ENCODE data around the gene MIPEP. TPM values are rescaled to one million over a fixed set of nuclear protein-coding genes. Genes with fewer than 3 reads are reported as not detected.

The MIPEP gene
- total and polyA plus RNA-seq, 10 of the 15 experiments (the other 5 are each of a cell fraction or from before 2014, with no cell fraction given): 15.6 to 56.2 (median 29.8) TPM

DNA sequence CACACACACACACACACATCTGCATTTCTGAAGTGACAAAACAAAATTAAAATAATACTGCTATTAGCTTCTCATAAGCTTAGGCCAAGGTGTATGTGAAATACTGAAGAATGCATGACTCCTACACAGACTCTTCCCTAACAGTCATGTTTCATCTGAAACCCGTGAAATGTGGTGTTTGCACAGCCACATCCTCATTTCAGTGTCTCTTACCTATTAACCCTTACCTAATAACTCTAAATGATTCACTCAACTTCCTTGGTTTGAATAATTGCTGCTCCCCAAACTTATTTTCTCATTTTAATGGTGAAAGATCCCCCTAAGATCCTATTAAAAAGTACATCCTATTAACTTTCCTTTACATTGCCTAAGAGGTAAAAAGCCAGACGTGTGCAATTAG is 117.6 kb downstream of the MIPEP start (continued):
- no peak for TF ChIP-seq E2F8 (IDR thresholded peaks at IDR 0.05; ENCODE audit: low read depth, partially characterized antibody)
- TF ChIP-seq HCFC1 (IDR thresholded peaks at IDR 0.05; ENCODE audit: low read length): no peak
- TF ChIP-seq TCF12 (IDR thresholded peaks at IDR 0.05; ENCODE audit: low read depth, low read length): no peak
- no peak for TF ChIP-seq KAT2A (conservative IDR thresholded peaks at IDR 0.05; ENCODE audit: control insufficient read depth, low read depth, low read length)
- TF ChIP-seq YBX1 (IDR thresholded peaks at IDR 0.05): no peak
- no peak for TF ChIP-seq SIN3A (IDR thresholded peaks at IDR 0.05; ENCODE audit: low read depth, low read length)
- TF ChIP-seq CHD4 (IDR thresholded peaks at IDR 0.05): no peak
- no peak for TF ChIP-seq ZNF384 (IDR thresholded peaks at IDR 0.05; ENCODE audit: borderline replicate concordance, low read depth, low read length)
- TF ChIP-seq SRF (IDR thresholded peaks at IDR 0.05; ENCODE audit: low read depth in 2 of 2, low read length in 2 of 2): no peak
- TF ChIP-seq, protein P1, sequence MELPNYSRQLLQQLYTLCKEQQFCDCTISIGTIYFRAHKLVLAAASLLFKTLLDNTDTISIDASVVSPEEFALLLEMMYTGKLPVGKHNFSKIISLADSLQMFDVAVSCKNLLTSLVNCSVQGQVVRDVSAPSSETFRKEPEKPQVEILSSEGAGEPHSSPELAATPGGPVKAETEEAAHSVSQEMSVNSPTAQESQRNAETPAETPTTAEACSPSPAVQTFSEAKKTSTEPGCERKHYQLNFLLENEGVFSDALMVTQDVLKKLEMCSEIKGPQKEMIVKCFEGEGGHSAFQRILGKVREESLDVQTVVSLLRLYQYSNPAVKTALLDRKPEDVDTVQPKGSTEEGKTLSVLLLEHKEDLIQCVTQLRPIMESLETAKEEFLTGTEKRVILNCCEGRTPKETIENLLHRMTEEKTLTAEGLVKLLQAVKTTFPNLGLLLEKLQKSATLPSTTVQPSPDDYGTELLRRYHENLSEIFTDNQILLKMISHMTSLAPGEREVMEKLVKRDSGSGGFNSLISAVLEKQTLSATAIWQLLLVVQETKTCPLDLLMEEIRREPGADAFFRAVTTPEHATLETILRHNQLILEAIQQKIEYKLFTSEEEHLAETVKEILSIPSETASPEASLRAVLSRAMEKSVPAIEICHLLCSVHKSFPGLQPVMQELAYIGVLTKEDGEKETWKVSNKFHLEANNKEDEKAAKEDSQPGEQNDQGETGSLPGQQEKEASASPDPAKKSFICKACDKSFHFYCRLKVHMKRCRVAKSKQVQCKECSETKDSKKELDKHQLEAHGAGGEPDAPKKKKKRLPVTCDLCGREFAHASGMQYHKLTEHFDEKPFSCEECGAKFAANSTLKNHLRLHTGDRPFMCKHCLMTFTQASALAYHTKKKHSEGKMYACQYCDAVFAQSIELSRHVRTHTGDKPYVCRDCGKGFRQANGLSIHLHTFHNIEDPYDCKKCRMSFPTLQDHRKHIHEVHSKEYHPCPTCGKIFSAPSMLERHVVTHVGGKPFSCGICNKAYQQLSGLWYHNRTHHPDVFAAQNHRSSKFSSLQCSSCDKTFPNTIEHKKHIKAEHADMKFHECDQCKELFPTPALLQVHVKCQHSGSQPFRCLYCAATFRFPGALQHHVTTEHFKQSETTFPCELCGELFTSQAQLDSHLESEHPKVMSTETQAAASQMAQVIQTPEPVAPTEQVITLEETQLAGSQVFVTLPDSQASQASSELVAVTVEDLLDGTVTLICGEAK (IDR thresholded peaks at IDR 0.05; ENCODE audit: borderline replicate concordance): no peak
- TF ChIP-seq, protein P2, sequence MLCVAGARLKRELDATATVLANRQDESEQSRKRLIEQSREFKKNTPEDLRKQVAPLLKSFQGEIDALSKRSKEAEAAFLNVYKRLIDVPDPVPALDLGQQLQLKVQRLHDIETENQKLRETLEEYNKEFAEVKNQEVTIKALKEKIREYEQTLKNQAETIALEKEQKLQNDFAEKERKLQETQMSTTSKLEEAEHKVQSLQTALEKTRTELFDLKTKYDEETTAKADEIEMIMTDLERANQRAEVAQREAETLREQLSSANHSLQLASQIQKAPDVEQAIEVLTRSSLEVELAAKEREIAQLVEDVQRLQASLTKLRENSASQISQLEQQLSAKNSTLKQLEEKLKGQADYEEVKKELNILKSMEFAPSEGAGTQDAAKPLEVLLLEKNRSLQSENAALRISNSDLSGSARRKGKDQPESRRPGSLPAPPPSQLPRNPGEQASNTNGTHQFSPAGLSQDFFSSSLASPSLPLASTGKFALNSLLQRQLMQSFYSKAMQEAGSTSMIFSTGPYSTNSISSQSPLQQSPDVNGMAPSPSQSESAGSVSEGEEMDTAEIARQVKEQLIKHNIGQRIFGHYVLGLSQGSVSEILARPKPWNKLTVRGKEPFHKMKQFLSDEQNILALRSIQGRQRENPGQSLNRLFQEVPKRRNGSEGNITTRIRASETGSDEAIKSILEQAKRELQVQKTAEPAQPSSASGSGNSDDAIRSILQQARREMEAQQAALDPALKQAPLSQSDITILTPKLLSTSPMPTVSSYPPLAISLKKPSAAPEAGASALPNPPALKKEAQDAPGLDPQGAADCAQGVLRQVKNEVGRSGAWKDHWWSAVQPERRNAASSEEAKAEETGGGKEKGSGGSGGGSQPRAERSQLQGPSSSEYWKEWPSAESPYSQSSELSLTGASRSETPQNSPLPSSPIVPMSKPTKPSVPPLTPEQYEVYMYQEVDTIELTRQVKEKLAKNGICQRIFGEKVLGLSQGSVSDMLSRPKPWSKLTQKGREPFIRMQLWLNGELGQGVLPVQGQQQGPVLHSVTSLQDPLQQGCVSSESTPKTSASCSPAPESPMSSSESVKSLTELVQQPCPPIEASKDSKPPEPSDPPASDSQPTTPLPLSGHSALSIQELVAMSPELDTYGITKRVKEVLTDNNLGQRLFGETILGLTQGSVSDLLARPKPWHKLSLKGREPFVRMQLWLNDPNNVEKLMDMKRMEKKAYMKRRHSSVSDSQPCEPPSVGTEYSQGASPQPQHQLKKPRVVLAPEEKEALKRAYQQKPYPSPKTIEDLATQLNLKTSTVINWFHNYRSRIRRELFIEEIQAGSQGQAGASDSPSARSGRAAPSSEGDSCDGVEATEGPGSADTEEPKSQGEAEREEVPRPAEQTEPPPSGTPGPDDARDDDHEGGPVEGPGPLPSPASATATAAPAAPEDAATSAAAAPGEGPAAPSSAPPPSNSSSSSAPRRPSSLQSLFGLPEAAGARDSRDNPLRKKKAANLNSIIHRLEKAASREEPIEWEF (IDR thresholded peaks at IDR 0.05; ENCODE audit: insufficient replicate concordance, low read depth, low read length): no peak
- no peak for TF ChIP-seq IRF5 (IDR thresholded peaks at IDR 0.05; ENCODE audit: borderline replicate concordance)
- TF ChIP-seq IRF3 (IDR thresholded peaks at IDR 0.05): no peak
- TF ChIP-seq TARDBP (IDR thresholded peaks at IDR 0.05; ENCODE audit: borderline replicate concordance): no peak
- TF ChIP-seq JUNB (IDR thresholded peaks at IDR 0.05): peak; percentile 80
- peak; percentile 16 for TF ChIP-seq SP1 (IDR thresholded peaks at IDR 0.05; ENCODE audit: low read depth, low read length)
- TF ChIP-seq FOXK2 (IDR thresholded peaks at IDR 0.05): no peak

Measured in GM12878 (cell line).